GM11168 (cell line): ENCODE data around the gene EPB42.
"Not testable (repeated sequence)": the region's sequence is repeated elsewhere in the genome, so short reads cannot be mapped to it uniquely, and the experiment has no call there.

ENCODE experiments used
- in situ Hi-C: fragments of 300-500 bp; cut with MboI; formaldehyde crosslinking; loops from one replicate; pipeline ENCODE4 v1.12.0; 2022; ENCODE audit warnings: low sequenced_read_pairs; ENCODE audit not compliant: unreplicated experiment

EPB42 gene

GRCh38 chr15:43243020-43243645, 22.3 kb upstream of the EPB42 start:
- in situ Hi-C loops = no loop called here

DNA sequence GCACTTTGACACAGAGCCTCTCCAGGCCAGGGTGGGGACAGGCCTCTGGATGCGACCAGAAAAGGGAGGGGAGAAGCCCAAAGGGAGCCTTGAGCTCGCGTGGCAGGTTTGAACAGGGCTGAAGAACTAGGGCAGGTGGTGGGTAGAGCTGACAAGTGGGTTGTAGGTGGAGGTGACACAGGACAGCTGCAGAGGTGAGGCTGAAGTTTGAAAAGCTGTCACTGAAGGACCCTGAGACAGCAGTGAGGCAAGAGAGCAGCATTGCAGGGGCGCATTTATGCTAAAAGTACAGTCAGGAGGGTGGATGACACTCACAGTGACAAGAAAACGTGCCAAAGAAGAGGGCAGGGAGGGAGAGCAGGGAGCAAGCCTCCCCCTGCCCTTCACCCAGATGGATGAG, 21.8 kb upstream of the EPB42 start:
- in situ Hi-C loops = no loop called here

GRCh38 chr15:43241100-43241499, 20.3 kb upstream of the EPB42 start:
- in situ Hi-C loops = no loop called here

DNA sequence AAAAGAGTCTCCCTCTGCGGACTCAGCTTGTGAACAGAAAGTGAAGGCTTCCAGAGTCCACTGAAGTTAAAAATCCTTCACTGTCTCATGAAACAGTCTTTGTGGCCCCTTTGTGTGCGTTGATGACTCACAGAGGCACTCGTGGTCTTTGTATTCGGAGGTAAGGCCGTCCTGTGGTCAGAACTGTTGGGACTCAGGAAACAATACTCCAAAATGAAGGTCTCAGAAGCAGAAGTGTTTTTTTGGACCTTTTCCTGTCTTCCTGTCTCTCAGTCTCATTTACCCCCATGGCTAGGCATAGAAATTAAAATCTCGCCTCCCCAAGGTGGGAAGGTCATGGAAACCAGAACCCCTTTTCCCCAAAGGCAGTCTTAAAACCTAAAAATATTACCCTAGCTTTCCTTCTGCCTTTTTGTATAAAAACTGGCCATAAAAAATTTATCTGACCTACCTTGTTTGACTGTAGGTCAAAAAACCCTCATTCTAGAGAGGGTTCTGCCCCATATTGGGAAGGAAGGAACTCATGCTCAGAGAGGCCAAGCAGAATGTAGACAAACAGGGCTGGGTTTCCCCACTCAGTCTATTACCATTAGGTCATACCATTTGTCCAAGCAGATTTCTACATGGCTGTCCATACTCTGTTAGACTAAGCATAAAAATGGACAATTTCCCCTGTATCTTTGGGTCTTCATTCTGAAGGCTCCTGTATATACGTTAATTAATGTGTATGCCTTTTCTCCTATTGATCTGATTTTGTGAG, 19.1 kb upstream of the EPB42 start:
- in situ Hi-C loops = no loop called here

DNA sequence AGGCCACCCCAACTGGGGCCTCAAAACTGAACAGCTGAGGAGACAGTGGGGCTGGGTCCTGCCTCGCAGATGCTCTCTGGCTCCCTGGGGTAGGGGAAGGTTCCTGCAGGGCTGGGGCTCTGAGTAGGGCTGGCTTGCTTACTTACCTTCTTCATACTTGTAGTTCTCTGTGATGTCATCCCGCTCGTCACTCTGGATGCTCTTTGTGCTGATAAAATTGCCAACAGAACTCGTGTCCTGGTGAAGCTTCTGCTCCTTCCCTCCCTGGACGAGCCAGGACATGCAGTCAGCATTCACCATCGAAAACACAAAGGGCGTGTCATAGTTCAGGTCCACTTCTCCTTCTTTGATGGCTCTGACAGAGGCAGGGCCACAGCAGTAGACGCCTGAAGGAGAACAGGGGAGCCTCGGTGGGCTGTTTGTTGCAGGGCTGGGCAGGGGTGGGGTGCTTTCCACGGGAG, 17.9 kb upstream of the EPB42 start:
- in situ Hi-C loops = no loop called here

GRCh38 chr15:43237842-43238470, 17.1 kb upstream of the EPB42 start:
- in situ Hi-C loops = no loop called here

- in situ Hi-C loops = no loop called here
Measured at GRCh38 chr15:43235536-43235935, 14.7 kb upstream of the EPB42 start.

DNA sequence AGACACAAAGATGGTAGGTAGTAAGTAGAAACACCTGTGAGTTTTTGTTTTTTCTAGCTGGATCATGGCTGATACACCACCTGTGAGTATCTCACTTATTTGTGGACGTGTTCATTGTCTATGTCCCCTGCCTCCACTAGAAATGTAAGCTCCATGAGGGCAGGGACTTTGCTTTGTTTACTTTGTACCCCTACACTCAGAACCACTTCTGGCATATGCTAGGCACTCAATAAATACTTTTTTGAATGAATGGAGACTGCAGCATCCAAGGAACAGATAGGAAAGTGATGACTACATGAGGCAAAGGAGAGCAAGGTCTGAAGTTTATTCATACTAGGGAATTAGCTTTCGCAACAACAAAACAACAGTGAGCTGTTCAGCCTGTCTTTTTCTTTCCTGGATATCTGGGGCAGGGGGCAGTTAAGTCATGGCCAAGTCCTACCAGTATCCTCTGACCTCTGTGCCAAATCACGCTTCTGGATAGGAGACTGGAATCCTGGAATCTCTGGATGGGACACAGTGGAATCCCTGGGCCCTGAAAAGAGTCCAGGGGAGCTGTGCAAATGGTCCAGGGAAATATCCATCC, 11.6 kb upstream of the EPB42 start:
- in situ Hi-C loops = loop anchor here (5.0 kb wide), 1 partner anchor 35 kb away; the partner anchor contains the start of gene TGM5

GRCh38 chr15:43230640-43231115, 9.9 kb upstream of the EPB42 start:
- in situ Hi-C loops = loop anchor here (5.0 kb wide), 1 partner anchor 37 kb away; the partner anchor contains the start of gene TGM5

DNA sequence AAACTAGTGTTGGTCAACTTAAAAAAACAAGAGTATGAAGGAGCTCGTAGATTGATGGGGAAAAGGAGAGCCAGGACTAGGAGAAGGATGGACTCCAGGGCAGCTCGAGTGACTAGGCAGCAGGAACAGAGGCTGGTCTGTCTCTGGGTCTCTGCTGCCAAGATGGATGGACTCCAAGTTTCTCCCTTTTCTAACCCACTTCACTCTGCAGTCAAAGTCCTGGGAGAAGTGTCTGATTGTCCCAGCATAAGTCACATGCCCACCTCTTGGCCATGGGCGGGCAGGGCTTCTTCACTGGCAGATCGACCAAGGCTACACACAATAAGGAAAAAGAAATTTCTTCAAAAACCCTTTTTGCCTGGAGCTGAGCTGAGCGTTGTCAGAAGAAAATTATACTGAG, 9.2 kb upstream of the EPB42 start:
- in situ Hi-C loops = loop anchor here (5.0 kb wide), 1 partner anchor 37 kb away; the partner anchor contains the start of gene TGM5

- in situ Hi-C loops = no loop called here
Measured at GRCh38 chr15:43226436-43227305, 5.9 kb upstream of the EPB42 start.

- in situ Hi-C loops = not testable (repeated sequence)
Measured at GRCh38 chr15:43225950-43226255, 5.1 kb upstream of the EPB42 start.

DNA sequence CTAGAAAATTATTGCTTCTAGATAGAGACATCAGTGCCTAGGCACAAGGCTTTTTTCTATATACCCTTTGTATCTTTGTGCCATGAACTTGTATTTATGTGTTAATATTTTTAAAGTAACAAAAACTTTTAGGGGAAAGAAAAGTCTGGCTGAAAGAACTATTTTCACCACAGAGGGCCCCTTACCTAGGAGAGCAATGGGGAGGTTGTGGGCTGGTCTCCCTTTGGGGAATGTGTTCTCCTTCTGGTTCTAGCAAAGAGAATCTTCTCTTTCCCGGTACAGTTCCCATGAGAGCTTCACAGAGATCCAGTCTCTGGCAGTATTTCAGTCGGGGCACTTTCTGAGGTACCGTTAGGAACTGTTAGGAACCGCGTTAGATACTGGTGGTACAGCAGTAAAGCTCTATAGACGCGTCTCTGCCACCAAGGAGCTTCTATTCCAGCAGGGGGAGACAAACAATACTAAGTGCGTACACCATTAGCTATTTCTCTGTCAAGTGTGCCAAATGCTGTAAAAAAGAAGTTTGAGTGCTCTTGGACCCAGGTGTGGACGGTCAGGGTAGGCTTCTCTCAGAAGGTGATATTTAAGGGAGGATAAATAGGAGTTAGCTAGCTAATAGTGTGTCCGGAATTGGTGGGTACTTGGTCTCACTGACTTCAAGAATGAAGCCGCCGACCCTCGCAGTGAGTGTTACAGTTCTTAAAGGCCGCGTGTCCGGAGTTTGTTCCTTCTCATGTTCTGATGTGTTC, 4.6 kb upstream of the EPB42 start:
- in situ Hi-C loops = no loop called here

DNA sequence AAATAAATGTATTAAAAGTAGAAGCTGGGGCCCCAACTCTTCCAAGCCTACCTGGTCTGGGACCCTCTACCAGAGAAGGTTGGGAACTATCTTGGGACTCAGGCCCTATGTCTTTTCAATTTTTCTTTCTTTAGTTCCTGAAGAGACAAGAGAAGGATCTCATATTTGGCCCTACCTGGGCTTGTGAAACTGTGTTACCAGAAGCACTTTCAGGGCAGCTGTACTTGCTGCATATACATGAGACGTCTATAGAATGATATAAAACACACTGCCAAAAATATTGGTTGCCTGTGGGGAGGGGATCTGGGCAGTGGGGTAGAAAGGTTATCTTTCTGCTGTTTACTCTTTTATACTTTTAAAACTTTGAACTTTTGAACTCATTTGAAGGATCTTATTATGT, 604 bp upstream of the EPB42 start:
- in situ Hi-C loops = no loop called here

- in situ Hi-C loops = no loop called here
Measured at GRCh38 chr15:43219929-43220928, 589 bp downstream of the EPB42 start.

- in situ Hi-C loops = no loop called here
Measured at GRCh38 chr15:43218908-43219706, 1.7 kb downstream of the EPB42 start.

GRCh38 chr15:43215961-43216360, 4.9 kb downstream of the EPB42 start:
- in situ Hi-C loops = no loop called here
